HG02798 (cell line): ENCODE measurements around the gene PTPRG.

Experiments
- ATAC-seq: cut with Tn5 transposase; IDR thresholded peaks from one replicate; pipeline ENCODE4 v1.9.1; 2021; ENCODE audit warnings: mild to moderate bottlenecking; ENCODE audit not compliant: unreplicated experiment, poor library complexity

PTPRG gene

GRCh38 chr3:62057339-62058047 lies 496.1 kb downstream of the PTPRG start:
- no peak for ATAC-seq

DNA sequence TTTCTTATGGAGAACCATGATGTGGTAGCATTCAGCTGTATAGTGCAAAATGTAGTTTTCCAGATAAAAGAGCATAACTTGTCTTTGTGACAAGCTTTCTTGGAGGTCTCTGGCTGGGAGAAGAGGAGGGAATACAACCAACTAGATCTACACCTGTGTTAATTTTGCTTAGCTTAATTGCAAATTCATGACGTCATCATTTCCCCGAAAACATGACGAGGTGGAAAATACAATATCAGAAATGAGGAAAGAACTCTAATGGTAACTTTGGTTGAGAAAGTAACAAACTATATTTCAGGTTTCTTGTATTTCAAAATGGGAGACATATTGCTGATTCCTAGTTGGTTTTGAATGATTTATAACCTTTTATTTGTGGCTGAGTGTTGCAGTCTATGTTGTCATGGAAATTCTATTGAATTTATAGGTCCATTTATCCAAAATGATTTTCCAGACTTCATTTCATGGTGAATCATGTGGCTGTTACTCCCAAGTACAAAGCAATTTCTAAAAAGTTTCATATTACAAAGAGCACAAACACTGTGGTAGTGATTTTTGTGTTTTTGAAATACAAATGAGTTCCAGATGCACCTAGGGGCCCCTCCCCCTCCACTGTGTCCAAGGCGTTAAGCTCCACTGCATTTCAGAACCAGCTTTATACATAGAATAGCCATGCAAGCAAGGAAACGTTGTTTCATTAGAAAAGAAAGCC lies 504.8 kb downstream of the PTPRG start:
- ATAC-seq: no peak

DNA sequence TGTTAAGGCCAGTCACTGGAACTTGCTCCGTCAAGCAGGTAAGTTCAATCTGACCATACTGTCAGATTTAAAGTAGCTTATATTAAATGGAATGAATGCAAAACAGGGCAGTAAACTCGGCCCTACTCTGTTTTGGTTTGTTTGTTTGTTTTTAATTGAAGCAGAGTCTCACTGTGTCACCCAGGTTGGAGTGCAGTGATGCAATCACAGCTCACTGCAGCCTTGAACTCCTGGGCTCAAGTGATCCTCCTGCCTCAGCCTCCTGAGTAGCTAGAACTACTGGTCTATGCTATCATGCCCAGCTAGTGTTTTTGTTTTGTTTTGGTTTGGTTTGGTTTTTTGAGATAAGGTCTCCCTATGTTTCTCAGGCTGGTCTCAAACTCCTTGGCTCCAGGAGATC lies 507.0 kb downstream of the PTPRG start:
- ATAC-seq: no peak

- no peak for ATAC-seq
Measured at GRCh38 chr3:62070891-62071290, 509.5 kb downstream of the PTPRG start.

GRCh38 chr3:62073038-62073437 lies 511.7 kb downstream of the PTPRG start:
- ATAC-seq: no peak

DNA sequence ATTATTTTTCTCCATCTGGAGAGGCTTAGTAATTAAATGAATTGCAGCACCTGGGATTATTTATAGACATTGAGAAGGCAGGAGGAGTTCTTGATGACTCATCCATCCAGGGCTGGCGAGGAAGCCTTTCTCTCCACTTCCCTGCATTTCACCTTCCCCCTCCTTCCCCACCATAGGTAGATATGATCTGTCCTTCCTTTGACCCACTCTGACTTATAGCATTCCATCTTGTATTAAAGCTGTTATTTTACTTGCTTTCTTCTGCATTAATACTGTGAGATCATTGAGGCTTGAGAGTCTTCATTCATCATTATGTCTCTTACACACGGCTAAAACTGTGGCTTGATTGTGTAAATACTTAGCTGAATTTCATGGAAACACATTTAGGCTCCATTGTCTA lies 523.2 kb downstream of the PTPRG start:
- ATAC-seq: no peak

DNA sequence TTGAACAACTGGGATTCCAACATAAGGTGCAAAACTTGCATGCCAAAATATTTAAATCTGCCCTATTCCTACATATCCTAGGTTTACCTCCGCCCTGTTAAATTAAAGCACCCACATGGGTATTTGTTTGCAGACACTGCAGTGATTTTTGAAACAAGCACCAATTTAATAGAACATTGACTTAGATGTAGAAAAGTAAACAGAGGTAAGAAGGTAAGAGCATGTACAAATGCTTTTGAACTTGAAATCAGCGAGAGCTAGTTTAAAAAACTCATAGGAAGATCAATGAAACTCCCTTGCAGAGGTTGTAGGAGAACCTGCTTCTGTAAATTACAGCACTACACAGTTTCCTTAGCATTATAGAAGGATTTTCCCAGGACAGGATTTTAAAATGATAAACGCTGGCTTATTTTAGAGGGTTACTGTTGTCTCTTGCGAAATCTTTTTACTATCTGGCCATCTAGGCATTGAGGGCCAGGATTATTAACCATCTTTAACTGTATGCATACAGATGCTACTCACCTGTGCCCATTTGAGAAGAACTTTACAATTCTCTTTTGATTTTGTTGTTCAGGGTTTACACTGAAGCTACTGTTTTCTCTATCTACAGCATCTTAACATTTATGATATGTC lies 527.2 kb downstream of the PTPRG start:
- ATAC-seq: no peak

DNA sequence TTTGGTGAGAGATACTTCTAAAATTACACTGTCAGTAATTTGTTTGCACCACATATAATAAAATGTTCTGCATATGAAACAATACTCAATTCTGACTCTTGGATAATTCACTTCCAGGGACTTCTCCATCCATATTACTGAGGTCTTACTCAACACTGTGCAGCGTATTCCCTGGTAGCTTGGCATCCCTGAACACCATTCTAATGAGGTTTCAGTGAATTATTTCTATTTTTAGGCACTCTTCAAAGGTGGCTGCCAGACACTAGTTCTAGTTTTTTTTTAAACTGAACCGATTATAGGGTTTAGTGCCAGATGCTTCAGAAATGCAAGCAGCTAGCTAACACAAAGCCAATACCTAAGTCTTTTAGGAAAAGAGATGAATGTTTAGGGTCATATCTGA lies 528.7 kb downstream of the PTPRG start:
- ATAC-seq: no peak

DNA sequence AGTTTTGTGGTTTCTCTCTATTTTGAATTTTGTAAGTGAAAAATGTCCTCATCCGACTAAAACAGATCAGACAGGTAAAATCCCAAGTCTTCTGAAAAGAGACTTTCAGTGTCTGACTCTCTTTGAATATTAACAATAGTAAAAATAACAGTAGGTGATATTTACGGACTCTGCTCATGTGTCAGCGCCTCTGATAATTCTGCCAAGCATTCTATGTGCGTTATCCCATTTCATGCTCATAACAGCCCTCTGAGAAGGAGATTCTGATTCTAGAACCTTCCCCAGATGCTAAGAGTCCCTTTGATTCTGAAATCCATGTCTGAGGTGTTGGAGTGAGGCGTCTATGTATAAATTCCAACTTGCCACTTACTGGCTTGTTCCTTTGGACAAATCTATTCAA lies 529.1 kb downstream of the PTPRG start:
- no peak for ATAC-seq

DNA sequence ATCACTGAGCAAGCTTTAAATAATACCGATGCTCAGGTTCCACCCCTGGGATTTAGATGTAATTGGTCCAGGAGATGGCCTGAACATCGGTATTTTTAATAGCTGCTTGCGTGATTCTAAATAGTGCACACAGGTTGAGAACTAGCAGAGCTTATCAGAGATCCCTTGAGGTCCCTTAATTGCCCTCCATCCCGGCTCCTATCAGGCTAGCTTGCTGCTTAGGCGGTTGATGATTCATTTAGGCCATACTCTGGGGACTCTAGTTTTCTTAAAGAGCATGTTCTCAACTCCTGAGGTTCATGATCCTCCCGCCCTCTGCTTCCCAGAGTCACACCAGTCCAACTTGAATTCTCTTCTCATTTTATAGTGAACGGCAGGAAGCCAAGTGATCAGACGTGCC lies 531.7 kb downstream of the PTPRG start:
- ATAC-seq: no peak

DNA sequence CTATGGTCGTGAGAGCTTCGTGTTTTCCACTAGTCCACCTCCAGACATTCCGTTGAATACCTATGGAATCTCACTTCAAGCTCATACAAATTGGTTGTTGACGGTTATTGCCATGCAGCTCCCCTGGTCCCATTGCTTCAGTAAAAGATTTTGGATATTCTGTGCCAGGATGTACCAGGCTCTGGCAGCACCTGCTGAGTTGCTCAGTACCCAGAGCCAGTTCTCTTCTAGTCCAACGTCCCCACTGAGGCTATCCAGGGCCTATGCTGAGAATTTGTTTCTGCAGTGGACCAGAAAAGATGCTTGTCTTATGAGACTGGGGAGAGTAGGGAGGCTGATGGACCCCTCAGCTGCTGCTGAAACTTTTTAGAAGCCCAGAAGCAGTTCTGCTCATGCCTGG lies 533.1 kb downstream of the PTPRG start:
- ATAC-seq: no peak

GRCh38 chr3:62095080-62095479 lies 533.7 kb downstream of the PTPRG start:
- ATAC-seq: no peak

DNA sequence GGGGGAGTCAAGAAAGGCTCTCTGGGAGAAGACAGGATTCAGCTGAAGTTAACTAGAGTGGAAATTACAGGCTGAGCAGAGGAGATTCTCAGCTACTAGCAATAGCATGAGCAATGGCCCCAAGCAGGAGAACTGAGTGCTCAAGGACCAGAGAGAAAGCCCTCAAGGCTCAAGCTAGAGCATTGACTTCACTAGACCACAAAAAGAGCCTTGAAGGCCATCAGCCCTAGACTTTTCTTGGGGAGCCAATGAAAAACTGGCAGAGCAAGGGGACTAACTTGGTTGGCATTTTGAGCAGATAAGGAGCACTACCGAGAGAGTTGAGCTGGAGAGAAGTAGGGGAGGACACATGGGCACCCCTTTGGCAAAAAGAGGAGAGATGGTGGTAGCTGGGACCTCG lies 534.4 kb downstream of the PTPRG start:
- ATAC-seq: no peak

GRCh38 chr3:62096521-62096920 lies 535.1 kb downstream of the PTPRG start:
- ATAC-seq: no peak

- ATAC-seq: no peak
Measured at GRCh38 chr3:62097121-62097520, 535.8 kb downstream of the PTPRG start.

GRCh38 chr3:62098646-62099365 lies 537.4 kb downstream of the PTPRG start:
- no peak for ATAC-seq

GRCh38 chr3:62100282-62100989 lies 539.1 kb downstream of the PTPRG start:
- ATAC-seq: no peak

DNA sequence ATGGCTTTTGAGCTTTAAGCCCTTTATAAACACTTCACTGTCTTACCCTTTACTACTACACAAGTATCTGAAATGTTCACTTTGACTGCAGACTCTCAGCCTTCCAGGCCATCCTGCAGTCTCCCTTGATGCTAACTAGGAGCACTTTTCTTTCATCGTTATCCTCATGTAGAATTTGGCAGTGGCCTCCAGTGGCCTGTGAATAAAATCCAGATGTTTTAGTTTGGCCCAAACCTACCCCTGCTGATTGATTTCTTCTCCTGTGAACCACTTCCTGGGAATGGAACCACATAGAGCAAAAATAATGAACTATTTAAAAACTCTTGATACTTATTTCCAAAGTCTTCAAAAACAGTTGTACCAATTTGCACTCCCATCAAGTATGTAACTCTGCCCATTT lies 540.1 kb downstream of the PTPRG start:
- ATAC-seq: no peak

DNA sequence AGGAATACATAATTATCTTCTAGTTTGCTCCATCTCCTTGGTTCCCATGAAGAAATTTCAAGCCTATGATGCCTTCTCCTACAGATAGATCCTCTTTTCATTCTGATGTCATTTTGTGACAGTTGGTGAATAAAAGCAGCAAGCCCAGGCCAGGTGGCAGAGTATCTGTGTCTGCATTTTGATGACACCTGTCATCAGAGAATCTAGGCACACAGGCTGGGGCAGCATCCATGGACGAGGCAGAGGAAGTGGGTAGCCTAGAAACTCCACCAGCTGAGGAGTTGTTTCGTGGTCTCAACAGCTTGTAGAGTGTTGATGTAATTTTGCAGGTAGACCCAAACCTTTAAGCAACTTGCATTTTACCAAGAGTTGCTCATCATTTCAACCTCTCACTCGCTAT lies 542.2 kb downstream of the PTPRG start:
- no peak for ATAC-seq

DNA sequence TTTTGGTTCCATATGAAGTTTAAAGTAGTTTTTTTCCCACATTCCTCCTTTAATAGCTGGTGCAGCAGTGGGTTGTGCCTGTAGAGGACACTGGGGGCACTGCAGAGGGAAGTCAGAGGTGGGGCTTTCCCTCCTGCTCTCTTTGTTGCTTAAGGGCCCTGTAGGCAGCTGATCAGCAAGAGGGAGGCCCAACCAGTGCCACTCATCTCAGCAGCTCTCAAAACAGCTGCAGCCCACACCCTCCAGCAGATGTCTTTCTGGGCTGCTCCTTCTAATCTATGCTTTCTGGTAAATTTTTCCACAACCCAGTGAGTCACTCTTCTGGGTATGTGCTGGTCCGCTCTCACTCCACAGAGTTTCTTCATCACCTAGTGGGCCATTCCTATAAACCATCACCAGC lies 548.2 kb downstream of the PTPRG start:
- no peak for ATAC-seq
